ENCODE data around the gene GRM7.
A peak's percentile ranks its signal among the peaks of the same experiment; 100 is the strongest.

Gene GRM7

GRCh38 chr3:7512048-7512447 is 651.1 kb downstream of the GRM7 start:
- no peak for DNase-seq

DNA sequence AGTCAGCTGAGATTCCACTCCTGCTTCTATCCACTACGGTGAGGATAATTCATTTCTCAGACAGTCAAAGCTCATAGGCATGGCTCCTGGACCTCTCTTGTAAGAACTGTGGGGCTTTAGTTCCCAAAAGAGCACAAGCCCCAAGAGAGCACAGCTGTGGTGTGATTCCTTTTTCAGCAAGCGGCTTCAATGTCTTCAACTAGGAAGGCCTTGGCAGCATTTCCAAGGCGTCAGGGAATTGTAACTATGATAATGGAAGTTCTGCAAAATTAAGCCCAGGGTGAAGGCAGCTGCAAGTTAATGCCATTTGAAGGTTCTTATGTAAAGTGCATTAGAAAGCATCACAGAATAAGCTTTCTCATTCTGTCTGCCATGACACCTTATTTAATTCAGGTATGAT is 657.1 kb downstream of the GRM7 start:
- DNase-seq, result no peak

DNA sequence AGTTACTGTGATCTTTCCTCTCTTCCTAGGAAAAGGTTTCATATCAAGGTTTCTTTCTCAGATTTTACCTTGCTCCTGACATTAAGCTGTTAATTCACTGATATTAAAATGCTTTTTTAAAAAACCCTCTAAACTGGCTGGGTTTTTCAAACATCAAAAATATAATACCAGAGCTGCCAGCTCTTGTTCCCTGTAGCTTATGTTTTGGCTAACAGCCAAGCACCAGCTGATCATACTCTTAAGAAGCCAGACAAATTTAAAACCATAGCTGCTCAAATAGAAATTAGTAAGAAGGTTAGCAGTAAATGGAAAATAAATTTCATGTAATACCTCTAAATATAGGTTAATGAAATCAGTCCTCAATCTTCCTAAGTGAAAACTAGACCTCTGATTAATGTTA is 657.5 kb downstream of the GRM7 start:
- no peak for DNase-seq

GRCh38 chr3:7520059-7520458 is 659.1 kb downstream of the GRM7 start:
- no peak for DNase-seq

DNA sequence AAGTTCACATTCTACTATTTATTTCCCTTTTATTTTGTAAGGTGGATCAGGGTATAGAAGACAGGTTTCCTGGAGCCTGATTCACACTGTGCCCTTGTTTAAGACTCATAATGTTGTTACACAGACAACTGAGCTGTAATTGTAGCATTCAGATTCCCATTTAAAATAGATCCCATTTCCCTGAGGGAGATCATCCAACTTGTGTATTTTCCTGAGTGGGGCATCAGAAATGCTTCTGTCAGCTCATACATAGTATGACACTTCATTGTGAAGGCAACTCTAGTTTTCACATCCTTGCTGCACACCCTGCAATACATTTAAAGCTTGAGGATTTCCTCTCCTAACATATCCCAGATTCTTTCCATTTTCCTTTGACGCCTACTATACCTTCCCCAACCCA is 659.7 kb downstream of the GRM7 start:
- DNase-seq, result no peak

- DNase-seq, result no peak
Measured at GRCh38 chr3:7536510-7536909, 675.6 kb downstream of the GRM7 start.

DNA sequence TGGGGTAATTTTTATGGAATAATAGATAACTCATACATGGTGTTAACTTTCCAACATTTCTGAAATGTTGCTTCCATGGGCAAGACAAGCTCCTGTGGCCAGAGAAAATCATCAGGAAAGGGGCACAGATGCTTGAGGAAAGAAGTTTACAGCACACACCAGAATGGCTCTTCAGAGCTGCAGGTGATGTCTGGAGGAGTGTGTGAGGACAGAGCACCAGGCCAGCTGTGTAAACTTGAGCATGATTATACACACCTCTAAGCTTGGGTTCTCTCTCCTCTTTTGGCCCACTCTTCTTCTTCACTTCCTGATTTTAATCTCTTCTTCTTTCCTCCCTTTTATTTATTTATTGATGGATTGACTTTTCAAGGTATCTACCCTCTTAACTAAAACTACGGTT is 676.0 kb downstream of the GRM7 start:
- DNase-seq, result no peak

DNA sequence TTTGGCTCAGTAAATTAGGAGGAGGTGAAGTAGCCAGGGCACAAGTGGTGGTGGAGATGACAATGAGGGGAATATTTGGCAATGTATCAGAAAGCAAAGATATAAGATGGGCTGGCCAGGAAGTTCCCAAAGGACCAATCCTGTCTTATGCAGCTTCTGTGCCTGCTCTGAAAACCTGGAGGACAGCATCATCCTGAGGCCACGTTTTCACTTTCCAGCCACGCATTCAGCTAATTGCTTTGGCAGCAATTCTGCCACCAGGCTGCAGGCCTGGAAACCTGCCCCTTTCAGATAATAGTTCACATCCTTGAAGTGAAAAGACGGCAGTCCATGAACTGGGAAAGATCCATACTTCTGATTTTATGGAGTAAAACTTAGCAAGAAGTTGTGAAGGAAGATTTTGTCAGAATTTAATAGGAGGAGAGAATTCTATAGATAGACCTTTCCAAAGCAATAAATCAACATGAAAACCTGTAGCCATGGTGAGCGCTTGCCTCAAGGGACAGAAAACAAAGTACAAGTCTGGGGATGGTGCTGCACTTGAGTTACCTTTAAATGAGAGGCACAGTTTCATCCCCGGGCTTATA is 682.5 kb downstream of the GRM7 start:
- no peak for DNase-seq

GRCh38 chr3:7545334-7545733 is 684.4 kb downstream of the GRM7 start:
- DNase-seq, result no peak

DNA sequence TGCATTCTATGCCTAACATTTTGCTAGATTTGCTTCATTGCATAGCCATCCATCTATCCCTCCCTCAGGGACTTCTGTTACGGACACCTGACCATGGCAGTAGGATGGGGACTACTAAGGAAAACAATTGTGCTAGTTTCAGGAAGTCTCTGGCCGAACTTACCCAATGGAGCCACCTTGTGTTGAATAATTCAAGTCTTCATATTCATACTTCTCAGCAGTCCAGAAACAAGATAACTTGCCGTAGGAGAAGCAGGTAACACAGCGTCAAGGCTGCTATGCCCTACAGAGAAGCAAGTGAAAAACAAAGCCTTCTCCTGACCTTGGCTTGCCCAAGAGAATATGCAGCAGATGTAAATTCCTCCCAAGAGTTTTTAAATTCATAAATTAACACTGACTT is 685.3 kb downstream of the GRM7 start:
- DNase-seq, result peak; percentile 61

GRCh38 chr3:7547826-7548225 is 686.9 kb downstream of the GRM7 start:
- DNase-seq, result no peak

DNA sequence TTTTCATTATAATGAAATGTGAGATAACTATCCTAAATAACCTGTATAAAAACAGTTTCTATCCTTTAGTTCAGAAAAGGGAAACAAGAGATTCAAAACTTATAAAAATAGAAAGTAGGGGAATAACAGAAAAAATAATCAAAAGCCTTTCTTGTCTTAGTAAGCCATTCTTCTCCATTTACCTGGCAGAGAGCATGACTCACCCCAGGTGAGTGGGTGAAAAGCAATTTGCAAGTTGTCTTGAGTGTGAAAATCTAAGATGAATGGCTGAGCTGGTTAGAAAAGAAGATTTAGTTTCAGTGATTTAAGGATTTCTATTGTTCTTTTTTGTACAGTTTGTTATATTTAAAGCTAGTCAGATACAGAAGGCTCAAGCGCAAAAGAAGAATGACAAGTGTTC is 702.0 kb downstream of the GRM7 start:
- DNase-seq, result no peak

- DNase-seq, result no peak
Measured at GRCh38 chr3:7565574-7565973, 704.7 kb downstream of the GRM7 start.

DNA sequence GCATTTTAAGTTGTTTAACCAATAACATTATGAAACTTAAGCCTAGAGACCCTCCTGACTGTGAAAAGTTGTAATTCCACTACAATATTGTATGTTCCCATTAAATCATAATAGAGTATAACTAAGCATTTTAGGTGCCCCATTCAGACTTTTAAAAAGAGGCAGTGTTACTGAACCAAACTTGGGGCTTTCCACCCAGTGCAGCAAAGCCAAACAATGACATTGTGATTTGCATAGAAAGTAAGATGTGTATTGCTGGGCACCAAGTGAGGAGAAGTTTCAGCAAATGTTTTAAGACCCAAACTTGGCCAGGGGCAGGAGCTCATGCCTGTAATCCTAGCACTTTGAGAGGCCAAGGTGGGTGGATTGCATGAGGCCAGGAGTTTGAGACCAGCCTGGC is 706.2 kb downstream of the GRM7 start:
- DNase-seq, result no peak

DNA sequence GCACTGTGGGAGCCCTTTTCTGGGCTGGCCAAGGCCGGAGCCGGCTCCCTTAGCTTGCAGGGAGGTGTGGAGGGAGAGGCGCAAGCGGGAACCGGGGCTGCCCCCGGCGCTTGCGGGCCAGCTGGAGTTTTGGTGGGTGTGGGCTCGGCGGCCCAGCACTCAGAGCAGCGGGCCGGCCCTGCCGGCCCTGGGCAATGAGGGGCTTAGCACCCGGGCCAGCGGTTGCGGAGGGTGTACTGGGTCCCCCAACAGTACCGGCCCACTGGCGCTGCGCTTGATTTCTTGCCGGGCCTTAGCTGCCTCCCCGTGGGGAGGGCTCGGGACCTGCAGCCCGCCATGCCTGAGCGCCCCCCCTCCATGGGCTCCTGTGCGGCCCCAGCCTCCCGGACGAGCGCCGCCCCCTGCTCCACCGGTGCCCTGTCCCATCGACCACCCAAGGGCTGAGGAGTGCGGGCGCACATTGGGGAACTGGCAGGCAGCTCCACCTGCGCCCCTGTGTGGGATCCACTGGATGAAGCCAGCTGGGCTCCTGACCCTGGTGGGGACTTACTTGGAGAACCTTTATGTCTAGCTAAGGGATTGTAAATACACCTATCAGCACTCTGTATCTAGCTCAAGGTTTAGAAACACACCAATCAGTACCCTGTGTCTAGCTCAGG is 707.7 kb downstream of the GRM7 start:
- DNase-seq, result no peak

DNA sequence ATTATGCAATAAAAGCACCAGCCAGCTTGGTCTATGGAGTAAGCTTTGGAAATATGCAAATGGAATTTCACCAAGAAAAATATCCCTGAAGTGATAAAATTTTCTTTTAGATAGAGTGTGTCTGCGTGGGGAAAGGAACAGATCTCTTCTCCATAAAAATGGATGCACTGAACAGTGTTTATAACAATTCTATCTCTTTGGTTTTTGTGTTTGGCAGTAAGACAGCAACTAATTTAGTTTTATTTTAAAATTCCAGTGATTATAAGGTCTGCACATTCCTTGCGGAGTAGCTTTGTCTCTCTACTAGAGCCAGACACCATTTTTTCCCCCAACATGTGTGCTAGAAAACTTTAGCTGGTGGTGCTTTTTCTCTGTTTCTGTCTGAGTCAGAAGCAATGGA is 712.4 kb downstream of the GRM7 start:
- DNase-seq, result no peak

DNA sequence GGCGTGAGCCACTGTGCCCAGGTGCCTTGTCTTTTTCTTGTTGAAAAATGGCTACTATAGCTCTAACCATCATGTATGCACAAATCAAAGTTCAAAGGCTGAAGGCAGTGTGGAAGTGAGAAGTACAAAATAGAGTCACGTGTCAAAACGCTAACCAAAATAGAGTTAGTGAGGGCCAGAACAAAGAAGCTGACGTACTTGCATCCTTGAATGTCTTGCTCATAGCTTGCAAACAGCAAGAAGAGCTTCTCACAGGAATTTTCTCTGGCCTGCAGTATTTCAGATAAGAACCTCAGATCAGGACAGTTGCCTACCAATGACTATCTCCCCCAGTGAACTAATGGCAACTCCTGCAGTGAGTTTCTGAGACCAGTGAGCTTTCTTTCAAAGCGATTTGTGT is 713.5 kb downstream of the GRM7 start:
- DNase-seq, result no peak

DNA sequence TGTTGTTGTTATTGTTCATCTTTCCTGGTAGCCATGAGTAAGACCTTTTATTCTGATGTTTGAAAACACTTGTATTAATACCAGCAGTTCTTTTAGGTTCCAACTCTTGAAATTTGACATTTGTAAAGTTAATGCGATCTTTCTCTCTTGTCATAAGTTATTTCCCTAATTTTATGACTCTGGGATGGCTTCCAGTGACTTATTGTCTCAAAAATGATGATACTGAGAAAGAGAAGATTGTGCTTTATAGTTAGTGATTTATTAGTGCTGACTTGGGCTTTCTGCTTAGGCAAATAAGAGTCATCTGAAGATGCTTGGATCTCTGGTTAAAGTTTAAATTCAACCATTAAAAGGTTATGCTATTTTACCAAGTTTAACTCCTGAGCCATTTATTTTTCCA is 715.2 kb downstream of the GRM7 start:
- no peak for DNase-seq

GRCh38 chr3:7576506-7576905 is 715.6 kb downstream of the GRM7 start:
- no peak for DNase-seq

GRCh38 chr3:7577513-7577912 is 716.6 kb downstream of the GRM7 start:
- DNase-seq, result no peak

- no peak for DNase-seq
Measured at GRCh38 chr3:7581831-7582230, 720.9 kb downstream of the GRM7 start.

DNA sequence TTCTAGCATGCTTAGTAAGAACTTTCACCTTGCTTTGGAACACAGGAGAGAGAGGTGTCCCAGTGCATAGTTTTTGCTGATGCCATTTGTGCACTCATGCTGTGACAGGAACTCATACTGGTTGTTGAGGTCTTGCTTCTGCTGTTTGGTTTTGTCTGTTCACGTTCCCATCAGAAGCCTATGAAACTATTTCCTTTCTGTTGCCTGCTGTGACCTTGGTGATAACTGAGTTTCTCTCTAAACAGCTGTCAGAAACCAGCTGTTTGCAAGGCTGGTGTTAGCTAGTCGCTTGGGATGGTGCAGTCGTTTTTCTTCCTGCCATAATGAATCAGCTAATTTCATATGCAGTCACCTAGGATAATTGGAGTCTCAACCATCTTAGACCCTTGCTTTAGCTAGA is 724.1 kb downstream of the GRM7 start:
- DNase-seq, result no peak

DNA sequence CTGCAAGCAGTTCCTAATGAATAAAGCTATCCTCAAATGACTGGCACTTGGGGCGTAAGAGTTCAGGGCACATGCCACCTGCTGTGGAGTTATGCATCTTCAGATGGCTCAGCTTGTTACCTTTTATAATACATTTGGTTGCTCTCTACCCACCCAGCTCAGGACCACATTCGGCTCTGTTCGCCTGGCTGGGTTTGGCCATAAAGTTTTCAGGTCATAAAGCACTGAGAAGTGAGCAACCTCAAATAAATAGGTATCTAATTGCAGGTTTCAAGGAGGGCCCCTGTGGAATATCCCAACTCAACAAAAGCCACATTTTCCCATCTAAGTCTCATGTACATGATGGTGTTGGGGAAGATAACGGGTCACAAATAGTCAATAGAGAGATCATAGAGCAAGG is 727.3 kb downstream of the GRM7 start:
- DNase-seq, result no peak

GRCh38 chr3:7589526-7589925 is 728.6 kb downstream of the GRM7 start:
- no peak for DNase-seq

DNA sequence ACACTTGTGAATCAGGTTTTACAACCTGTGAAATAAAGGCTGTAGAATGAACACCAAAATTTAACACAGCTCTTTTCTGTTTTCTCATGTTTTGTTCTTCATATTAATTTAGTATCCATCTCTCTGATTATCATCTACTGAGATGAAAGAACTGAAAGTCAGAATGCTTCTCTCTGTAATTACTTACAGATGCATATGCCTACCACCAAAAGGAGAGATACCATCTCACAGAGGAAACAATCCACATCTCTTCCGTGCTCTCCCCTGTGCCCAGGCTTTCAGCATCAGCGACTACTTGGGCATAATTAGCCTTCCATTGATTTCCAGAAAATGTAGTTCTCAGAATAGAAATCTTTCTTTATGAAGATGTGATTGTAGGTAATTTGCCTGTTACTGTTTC is 741.4 kb downstream of the GRM7 start:
- no peak for DNase-seq
